OCI-LY3 (cell line): ENCODE data around the gene POLR2E.

Experiments
- H2AFZ ChIP-seq: fragments of 200-600, 300-600 bp; shearing (Covaris generic); 2 replicates; pipeline ENCODE4 v1.6.0; 2014; ENCODE audit warnings: antibody characterized with exemption, low read depth, low read length
- H3K27ac ChIP-seq: fragments of 200-600, 300-600 bp; sonication (generic); 2 replicates; pipeline ENCODE4 v1.5.1; 2014; ENCODE audit warnings: mild to moderate bottlenecking, low read length, moderate library complexity, mixed read lengths
- H3K27me3 ChIP-seq: fragments of 200-600, 300-600 bp; sonication (generic); 2 replicates; pipeline ENCODE4 v1.6.1; 2014; ENCODE audit warnings: low read depth, low read length, mixed read lengths
- H3K36me3 ChIP-seq: fragments of 200-600, 300-600 bp; sonication (generic); replicated peaks from 2 replicates; pipeline ENCODE3; 2014; ENCODE audit warnings: low read depth, low read length, mixed read lengths
- H3K4me1 ChIP-seq: fragments of 300-600, 200-600 bp; sonication (generic); 2 replicates; pipeline ENCODE4 v1.6.1; 2014; ENCODE audit warnings: low read length, mixed read lengths
- H3K4me2 ChIP-seq: fragments of 200-600, 300-600 bp; sonication (generic); 2 replicates; pipeline ENCODE4 v1.6.1; 2014; ENCODE audit warnings: low read length, mixed read lengths
- H3K4me3 ChIP-seq: fragments of 300-600, 200-600 bp; sonication (generic); 2 replicates; pipeline ENCODE4 v1.5.1; 2014; ENCODE audit warnings: antibody characterized with exemption, mild to moderate bottlenecking, low read length, moderate library complexity
- H3K79me2 ChIP-seq: fragments of 300-600, 200-600 bp; shearing (Covaris generic); 2 replicates; pipeline ENCODE4 v1.6.1; 2014; ENCODE audit warnings: mild to moderate bottlenecking, low read length, mixed read lengths
- H3K9ac ChIP-seq: fragments of 300-600, 200-600 bp; shearing (Covaris generic); 2 replicates; pipeline ENCODE4 v1.6.0; 2014; ENCODE audit warnings: mild to moderate bottlenecking, low read length, moderate library complexity
- H3K9me3 ChIP-seq: fragments of 200-600, 300-600 bp; shearing (Covaris generic); 2 replicates; pipeline ENCODE4 v1.6.1; 2014; ENCODE audit warnings: low read length, mixed read lengths; ENCODE audit not compliant: insufficient read depth
- H4K20me1 ChIP-seq: fragments of 200-600, 300-600 bp; sonication (generic); 2 replicates; pipeline ENCODE4 v1.6.1; 2016; ENCODE audit warnings: low read length, mixed read lengths; ENCODE audit not compliant: insufficient read depth
- EZH2phosphoT487 ChIP-seq: fragments of 200-600 bp; shearing (Covaris generic); IDR thresholded peaks from 2 replicates; pipeline ENCODE4 v1.6.1; 2018; ENCODE audit warnings: antibody characterized with exemption, mixed run types, low read depth
- TF ChIP-seq, protein P1 (sequence below): fragments of 200-600, 300-600 bp; sonication (generic); IDR thresholded peaks from 2 replicates; pipeline ENCODE4 v1.5.1; 2014; ENCODE audit warnings: antibody characterized with exemption, low read length, low read depth

Gene POLR2E

DNA sequence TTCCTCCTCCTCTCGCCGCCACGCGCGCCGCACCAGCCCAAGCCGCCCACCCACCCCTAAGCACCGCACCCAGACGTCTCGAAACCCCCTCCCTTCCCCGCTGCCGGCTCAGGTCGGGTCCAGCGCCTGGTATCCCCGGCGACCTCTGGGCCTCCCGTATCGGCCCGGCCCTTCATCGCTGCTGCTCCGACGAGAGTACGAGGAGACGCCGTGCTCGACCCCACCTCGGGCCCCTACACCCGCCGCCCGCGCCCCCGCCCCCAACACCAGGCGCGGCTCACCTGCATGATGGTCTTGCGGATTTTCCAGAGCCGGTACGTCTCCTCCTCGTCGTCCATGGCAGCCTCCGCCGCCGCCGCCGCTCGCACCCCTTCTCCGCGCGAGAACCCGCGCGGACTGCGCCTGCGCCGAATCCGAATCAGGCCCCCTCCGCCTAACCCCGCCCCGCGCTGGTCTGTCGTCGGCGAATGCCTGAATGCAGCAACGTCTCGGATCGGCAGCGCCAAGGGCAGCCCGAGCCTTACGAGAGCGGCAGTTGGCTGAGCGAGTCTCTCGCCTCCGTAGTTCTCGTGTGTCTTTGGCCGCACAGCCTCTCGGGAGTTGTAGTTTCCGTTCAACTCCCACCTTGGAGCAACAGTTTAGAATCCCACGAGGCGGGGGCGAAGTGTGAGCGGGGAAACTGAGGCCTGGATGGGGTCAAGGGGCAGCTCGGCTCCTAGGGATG lies at the start of gene POLR2E:
TSS of gene POLR2E (minus strand) at position 398 of the 724 bp plus-strand sequence. CDS start at position 338, 60 bp downstream.
- Histone ChIP-seq H3K27ac (peak within 1 kb of the TSS; percentile 70), H3K9ac (peak within 1 kb of the TSS; percentile 85), H3K9me3 (peaks cover 3% of the 10 kb centered on the region; the same call in 1 of the 2 replicates), H3K27me3 (no peaks in the 10 kb centered on the region), H3K4me2 (peak within 1 kb of the TSS; percentile 91), H3K4me1 (peaks cover 21% of the 10 kb centered on the region), H4K20me1 (peaks cover 21% of the 10 kb centered on the region), H3K4me3 (peak within 1 kb of the TSS; percentile 92), H3K79me2 (peaks cover 32% of the 10 kb centered on the region), H2AFZ (peak within 1 kb of the TSS; percentile 11; the same call in 1 of the 2 replicates), H3K36me3 (peaks cover 28% of the 10 kb centered on the region)
- TF ChIP-seq EZH2phosphoT487 = no peak
- TF ChIP-seq, protein P1, sequence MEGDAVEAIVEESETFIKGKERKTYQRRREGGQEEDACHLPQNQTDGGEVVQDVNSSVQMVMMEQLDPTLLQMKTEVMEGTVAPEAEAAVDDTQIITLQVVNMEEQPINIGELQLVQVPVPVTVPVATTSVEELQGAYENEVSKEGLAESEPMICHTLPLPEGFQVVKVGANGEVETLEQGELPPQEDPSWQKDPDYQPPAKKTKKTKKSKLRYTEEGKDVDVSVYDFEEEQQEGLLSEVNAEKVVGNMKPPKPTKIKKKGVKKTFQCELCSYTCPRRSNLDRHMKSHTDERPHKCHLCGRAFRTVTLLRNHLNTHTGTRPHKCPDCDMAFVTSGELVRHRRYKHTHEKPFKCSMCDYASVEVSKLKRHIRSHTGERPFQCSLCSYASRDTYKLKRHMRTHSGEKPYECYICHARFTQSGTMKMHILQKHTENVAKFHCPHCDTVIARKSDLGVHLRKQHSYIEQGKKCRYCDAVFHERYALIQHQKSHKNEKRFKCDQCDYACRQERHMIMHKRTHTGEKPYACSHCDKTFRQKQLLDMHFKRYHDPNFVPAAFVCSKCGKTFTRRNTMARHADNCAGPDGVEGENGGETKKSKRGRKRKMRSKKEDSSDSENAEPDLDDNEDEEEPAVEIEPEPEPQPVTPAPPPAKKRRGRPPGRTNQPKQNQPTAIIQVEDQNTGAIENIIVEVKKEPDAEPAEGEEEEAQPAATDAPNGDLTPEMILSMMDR = no peak

DNA sequence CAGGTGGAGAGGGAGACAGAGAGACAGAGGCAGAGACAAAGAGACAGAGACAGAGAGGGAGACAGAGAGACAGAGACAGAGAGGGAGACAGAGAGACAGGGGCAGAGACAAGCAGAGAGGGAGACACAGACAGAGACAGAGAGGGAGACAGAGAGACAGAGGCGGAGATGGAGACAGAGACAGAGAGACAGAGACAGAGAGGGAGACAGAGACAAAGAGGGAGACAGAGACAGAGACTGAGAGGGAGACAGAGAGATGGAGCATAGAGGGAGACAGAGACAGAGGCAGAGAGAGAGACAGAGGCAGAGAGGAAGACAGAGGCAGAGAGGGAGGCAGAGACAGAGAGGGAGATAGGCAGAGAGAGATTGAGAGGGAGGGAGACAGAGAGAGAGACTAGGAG lies 49.6 kb upstream of the POLR2E start:
- Histone ChIP-seq H2AFZ (no peak overlapping the region), H3K4me1 (no peaks in the 10 kb centered on the region), H4K20me1 (peaks cover 6% of the 10 kb centered on the region), H3K9me3 (no peaks in the 10 kb centered on the region), H3K4me3 (no peak overlapping the region), H3K36me3 (peaks cover 34% of the 10 kb centered on the region), H3K9ac (no peak overlapping the region), H3K27ac (no peak overlapping the region), H3K4me2 (no peak overlapping the region), H3K27me3 (no peaks in the 10 kb centered on the region), H3K79me2 (no peaks in the 10 kb centered on the region)
- no peak for TF ChIP-seq EZH2phosphoT487

DNA sequence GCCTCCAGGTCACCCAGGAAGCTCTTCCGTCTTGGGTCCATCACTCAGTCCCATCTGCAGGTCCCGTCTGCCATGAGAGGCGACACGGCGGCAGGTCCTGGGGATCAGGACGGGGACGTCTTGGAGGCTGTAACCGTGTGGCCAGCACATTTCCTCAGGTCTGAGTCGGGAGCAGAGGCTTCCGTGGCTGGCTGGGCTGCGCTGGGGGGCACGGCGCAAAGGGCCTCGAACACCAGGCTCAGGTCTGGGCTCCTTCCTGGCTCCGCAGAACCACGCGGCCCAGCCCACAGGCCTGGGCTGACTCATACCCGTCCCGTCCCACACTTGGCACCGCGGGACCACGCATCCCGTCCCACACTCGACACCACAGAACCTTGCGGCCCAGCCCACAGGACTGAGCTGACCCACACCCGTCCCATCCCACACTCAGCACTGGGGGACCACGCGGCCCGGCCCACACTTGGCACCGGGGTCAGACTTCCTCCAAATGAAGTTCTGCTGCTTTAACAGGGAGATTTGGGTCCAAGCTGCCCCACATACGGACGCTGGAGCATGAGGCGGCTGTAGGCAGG lies 48.7 kb upstream of the POLR2E start:
- Histone ChIP-seq H3K4me3 (no peak overlapping the region), H3K4me1 (no peaks in the 10 kb centered on the region), H3K36me3 (peaks cover 35% of the 10 kb centered on the region), H3K27ac (no peak overlapping the region), H4K20me1 (peaks cover 4% of the 10 kb centered on the region; the same call in 1 of the 2 replicates), H2AFZ (no peak overlapping the region), H3K9ac (no peak overlapping the region), H3K79me2 (no peaks in the 10 kb centered on the region), H3K27me3 (no peaks in the 10 kb centered on the region), H3K4me2 (no peak overlapping the region), H3K9me3 (no peaks in the 10 kb centered on the region)
- no peak for TF ChIP-seq EZH2phosphoT487
- TF ChIP-seq, protein P1 = no peak

DNA sequence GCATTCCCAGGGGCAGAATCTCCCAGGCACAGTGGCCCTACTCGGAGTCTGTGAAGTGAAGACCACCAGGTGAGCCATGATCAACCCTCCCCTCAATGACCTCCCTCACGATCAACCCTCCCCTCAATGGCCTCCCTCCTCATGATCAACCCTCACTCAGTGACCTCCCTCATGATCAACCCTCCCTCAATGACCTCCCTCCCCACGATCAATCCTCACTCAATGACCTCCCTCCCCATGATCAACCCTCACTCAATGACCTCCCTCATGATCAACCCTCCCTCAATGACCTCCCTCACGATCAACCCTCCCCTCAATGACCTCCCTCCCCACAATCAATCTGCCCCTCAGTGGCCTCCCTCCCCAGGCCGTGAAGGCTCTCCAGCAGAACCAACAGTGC lies 46.8 kb upstream of the POLR2E start:
- H3K27ac ChIP-seq = no peak overlapping the region
- no peak overlapping the region for H3K4me2 ChIP-seq
- no peak overlapping the region for H2AFZ ChIP-seq
- H3K4me1 ChIP-seq = no peaks in the 10 kb centered on the region
- H3K4me3 ChIP-seq = no peak overlapping the region
- peaks cover 37% of the 10 kb centered on the region for H3K36me3 ChIP-seq
- TF ChIP-seq EZH2phosphoT487 = no peak
- TF ChIP-seq, protein P1 = no peak
- H3K27me3 ChIP-seq = no peaks in the 10 kb centered on the region
- no peaks in the 10 kb centered on the region for H3K79me2 ChIP-seq
- H4K20me1 ChIP-seq = peaks cover 4% of the 10 kb centered on the region; the same call in 1 of the 2 replicates
- no peaks in the 10 kb centered on the region for H3K9me3 ChIP-seq
- no peak overlapping the region for H3K9ac ChIP-seq
